GM12878 (cell line): ENCODE results near the gene AGBL4. TPM values are rescaled to one million over a fixed set of nuclear protein-coding genes. Genes with fewer than 3 reads are reported as not detected.

Experiments
- ATAC-seq: fragments of 200-7000 bp; cut with Tn5 transposase; 3 replicates; pipeline ENCODE4 v1.9.1; 2020; ENCODE audit warnings: mild to moderate bottlenecking, moderate library complexity
- BruUV-seq: library from RNA; stranded (reverse); fragments of 400-500 nt; replicated peaks from 2 replicates; lab custom pipeline; 2021; lab: Mats Ljungman, UMichigan
- CTCF ChIA-PET: fragments of 300-600 bp; sonication (Branson Sonifier 250); formaldehyde crosslinking; extraction: SDS; loops from one replicate; lab custom pipeline; 2021; ENCODE audit warnings: inconsistent platforms; lab: Yijun Ruan, JAX
- POLR2A ChIA-PET: fragments of 350-600 bp; formaldehyde crosslinking; extraction: SDS; loops from one replicate; lab custom pipeline; 2021; ENCODE audit warnings: inconsistent platforms; lab: Charles Lee
- RAD21 ChIA-PET: fragments of 300-600 bp; sonication (Branson Sonifier 250); formaldehyde crosslinking; loops from one replicate; lab custom pipeline; 2023; ENCODE audit warnings: antibody characterized with exemption; ENCODE audit not compliant: unreplicated experiment; lab: Charles Lee
- SMC1A ChIA-PET: fragments of 300-600 bp; sonication (Branson Sonifier 250); formaldehyde crosslinking; loops from one replicate; lab custom pipeline; 2023; ENCODE audit not compliant: unreplicated experiment, uncharacterized antibody; lab: Charles Lee
- DNase-seq: peaks from one replicate; pipeline ENCODE4 v3.0.0-alpha.2; 2011; ENCODE audit warnings: low read depth, low spot score
- FAIRE-seq: peaks from 3 replicates; lab custom pipeline; 2011; peaks lifted over from hg19 to GRCh38; lab: Jason Lieb, UNC
- H2AFZ ChIP-seq: 2 replicates; pipeline ENCODE4 v1.6.0; 2011; ENCODE audit warnings: low read depth, low read length, control low read depth; ENCODE audit not compliant: control insufficient read depth
- H3K27ac ChIP-seq: 2 replicates; pipeline ENCODE4 v1.5.1; 2011; ENCODE audit warnings: control low read depth; ENCODE audit not compliant: control insufficient read depth, insufficient read depth
- H3K27me3 ChIP-seq, 2 experiments: replicated peaks in 1 of 2; 2 replicates each; pipeline versions ENCODE4 v1.6.0 to v1.6.1; 2011; ENCODE audit warnings: low read length in 1 of 2; ENCODE audit not compliant: control insufficient read depth in 2 of 2, insufficient read depth in 2 of 2
- H3K36me3 ChIP-seq, 2 experiments: 2 replicates each; pipeline ENCODE4 v1.5.1; 2011; ENCODE audit warnings: low read length in 1 of 2; ENCODE audit not compliant: control insufficient read depth in 2 of 2, insufficient read depth in 2 of 2
- H3K4me1 ChIP-seq: 2 replicates; pipeline ENCODE4 v1.6.1; 2011; ENCODE audit warnings: mild to moderate bottlenecking, low read length, moderate library complexity, mixed read lengths; ENCODE audit not compliant: control insufficient read depth, insufficient read depth
- H3K4me2 ChIP-seq: 2 replicates; pipeline ENCODE4 v1.6.0; 2011; ENCODE audit warnings: control low read depth; ENCODE audit not compliant: control insufficient read depth, insufficient read depth
- H3K4me3 ChIP-seq: fragments of 200-600 bp; sonication (generic); 2 replicates; pipeline ENCODE4 v1.5.1; 2016
- H3K79me2 ChIP-seq: 2 replicates; pipeline ENCODE4 v1.6.0; 2011; ENCODE audit warnings: low read length; ENCODE audit not compliant: control insufficient read depth, insufficient read depth
- H3K9ac ChIP-seq: 2 replicates; pipeline ENCODE4 v1.8.0; 2011; ENCODE audit warnings: low read length, control low read depth, mixed read lengths; ENCODE audit not compliant: control insufficient read depth, insufficient read depth
- H3K9me3 ChIP-seq: replicated peaks from 3 replicates; pipeline ENCODE4 v1.5.1; 2011; ENCODE audit warnings: mild to moderate bottlenecking, low read length; ENCODE audit not compliant: control insufficient read depth, insufficient read depth
- H4K20me1 ChIP-seq: 2 replicates; pipeline ENCODE4 v1.6.0; 2011; ENCODE audit not compliant: control insufficient read depth, insufficient read depth
- BACH1 ChIP-seq: fragments of 450-650 bp; IDR thresholded peaks from 2 replicates; pipeline ENCODE4 v1.6.1; 2017; ENCODE audit warnings: mild to moderate bottlenecking, borderline replicate concordance
- JUNB ChIP-seq: IDR thresholded peaks from 2 replicates; pipeline ENCODE4 v1.6.1; 2016; ENCODE audit warnings: antibody characterized with exemption, mild to moderate bottlenecking
- KDM1A ChIP-seq: fragments of 200-600 bp; sonication (generic); IDR thresholded peaks from 2 replicates; pipeline ENCODE4 v1.6.1; 2016; ENCODE audit warnings: borderline replicate concordance
- SMARCA5 ChIP-seq: fragments of 450-650 bp; IDR thresholded peaks from 2 replicates; pipeline ENCODE4 v1.6.1; 2017; ENCODE audit warnings: mild to moderate bottlenecking
- SREBF2 ChIP-seq: IDR thresholded peaks from 2 replicates; pipeline ENCODE4 v1.6.1; 2012; ENCODE audit warnings: mild to moderate bottlenecking, low read length
- TCF3 ChIP-seq: IDR thresholded peaks from 2 replicates; pipeline ENCODE4 v1.6.1; 2012; ENCODE audit warnings: low read depth, mild to moderate bottlenecking, low read length, borderline replicate concordance; ENCODE audit not compliant: insufficient read depth
- ZNF384 ChIP-seq: IDR thresholded peaks from 2 replicates; pipeline ENCODE4 v1.6.1; 2012; ENCODE audit warnings: low read depth, mild to moderate bottlenecking, low read length, improper control_type of control experiment, borderline replicate concordance
- ZNF622 ChIP-seq: fragments of 450-650 bp; IDR thresholded peaks from 2 replicates; pipeline ENCODE4 v1.6.1; 2017; ENCODE audit warnings: mild to moderate bottlenecking, inconsistent platforms
- WGBS: methylation state at CpG from one replicate; pipeline ENCODE4 v1.1.6; 2016; ENCODE audit warnings: low lambda C conversion rate; ENCODE audit not compliant: insufficient replicate concordance, insufficient coverage; ENCODE audit errors: missing lambda C conversion rate; 5-methylcytosine and 5-hydroxymethylcytosine counted together
- in situ Hi-C: fragments of 300-500 bp; cut with MboI; formaldehyde crosslinking; loops from 9 replicates; pipeline ENCODE4 v1.14.3; 2018; ENCODE audit warnings: mixed read lengths
- intact Hi-C: fragments of 100-400 bp; cut with micrococcal nuclease; formaldehyde crosslinking; loops from one replicate; pipeline ENCODE4 v1.14.2; 2022; ENCODE audit not compliant: unreplicated experiment
- polyA plus RNA-seq, 11 experiments: library from polyadenylated mRNA; depleted of rRNA in 4 of 11; unstranded in 6 of 11; stranded (reverse) in 5 of 11; fragments of >200 nt; fragmentation: Nextera tagmentation in 4 of 11; fragmentation: Illumina TruSeq in 1 of 11; extraction: Ambion mirVana in 4 of 11; extraction: Trizol in 1 of 11; gene quantifications; 1 replicate in 1 of 11; 2 replicates in 10 of 11; pipeline versions ENCODE4 v1.2.1 to v1.2.3, GENCODE V29; 2011 to 2016; ENCODE audit warnings: inconsistent platforms in 2 of 11, missing spikeins in 2 of 11, low read depth in 1 of 11
- total RNA-seq, 4 experiments: library from RNA; depleted of rRNA in 3 of 4; stranded (reverse); fragments of >200 nt in 3 of 4; fragmentation: Illumina TruSeq in 1 of 4; extraction: Trizol in 1 of 4; gene quantifications; 2 replicates each; pipeline versions ENCODE4 v1.2.1 to v1.2.3, GENCODE V29; 2013 to 2021
- TF ChIP-seq, protein P1 (sequence below): fragments of 450-650 bp; IDR thresholded peaks from 2 replicates; pipeline ENCODE4 v1.6.1; 2017; ENCODE audit warnings: low read depth, mild to moderate bottlenecking, moderate library complexity
- TF ChIP-seq, protein P2 (sequence below): fragments of 450-650 bp; IDR thresholded peaks from 2 replicates; pipeline ENCODE4 v1.6.1; 2017; ENCODE audit warnings: mild to moderate bottlenecking, low read depth, inconsistent platforms; ENCODE audit not compliant: poor library complexity, severe bottlenecking
- TF ChIP-seq, protein P3 (sequence below): fragments of 450-650 bp; IDR thresholded peaks from 2 replicates; pipeline ENCODE4 v1.6.1; 2017; ENCODE audit warnings: antibody characterized with exemption, mild to moderate bottlenecking, moderate library complexity

Gene AGBL4
- total and polyA plus RNA-seq, 10 of the 15 experiments (the other 5 are each of a cell fraction or from before 2014, with no cell fraction given) = 0.31 TPM; not detected in 9

DNA sequence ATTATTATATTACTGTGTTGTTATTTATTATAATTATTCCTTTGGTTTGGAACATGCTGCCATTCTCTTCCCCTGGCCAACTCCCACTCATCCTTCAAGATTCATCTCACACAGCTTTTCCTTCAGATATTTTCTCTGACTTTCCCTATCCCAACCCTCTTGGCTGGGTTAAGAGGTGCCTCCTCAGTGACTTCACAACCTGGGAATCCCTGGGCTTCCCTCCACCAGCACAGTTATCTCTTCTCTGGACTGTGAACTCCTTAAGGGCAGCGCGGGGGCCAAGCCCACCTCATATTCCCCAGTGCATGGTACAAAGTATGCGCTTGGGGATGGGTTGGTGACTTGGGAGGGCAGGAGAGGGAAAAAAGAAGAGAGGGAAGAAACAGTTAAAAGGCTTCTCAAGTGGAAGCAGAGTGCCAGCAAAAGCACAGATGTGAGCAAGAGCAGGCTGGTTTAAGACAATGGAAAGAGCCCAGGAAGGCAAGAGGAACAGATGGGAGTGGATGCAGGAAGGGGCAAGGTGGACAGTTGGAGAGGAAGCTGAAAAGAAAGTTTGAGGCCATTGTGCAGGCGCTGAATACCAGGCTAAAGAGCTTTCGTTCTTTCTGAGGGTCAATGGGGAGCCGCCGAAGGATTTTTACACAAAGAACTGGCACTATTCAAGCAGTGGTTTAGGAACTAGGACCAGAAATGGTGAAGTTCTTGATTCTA lies 1379.4 kb downstream of the AGBL4 start:
- WGBS = 35% methylated on average over 7 of the region's 7 CpGs
- ChIA-PET CTCF (no interaction called here), RAD21 (no interaction called here), POLR2A (no interaction called here), SMC1A (interaction anchor here (0.8 kb wide), 1 partner anchor 15 kb away, joined by 3 read pairs; no protein-coding TSS in a partner anchor)
- Histone ChIP-seq H3K27me3 (no peaks in the 10 kb centered on the region; a peak in 1 of 4 replicates), H3K9ac (no peak overlapping the region), H3K4me2 (no peak overlapping the region), H3K4me3 (no peak overlapping the region), H3K27ac (no peak overlapping the region), H3K79me2 (no peaks in the 10 kb centered on the region), H2AFZ (no peak overlapping the region), H3K4me1 (no peaks in the 10 kb centered on the region), H3K9me3 (no peaks in the 10 kb centered on the region), H3K36me3 (no peaks in the 10 kb centered on the region), H4K20me1 (no peaks in the 10 kb centered on the region)
- TF ChIP-seq JUNB (no peak), KDM1A (no peak), ZNF622 (no peak), SREBF2 (no peak), TCF3 (no peak)
- FAIRE-seq (no peak), DNase-seq (no peak), ATAC-seq (no peak)
- intact Hi-C loops = no loop called here
- in situ Hi-C loops = no loop called here
- BruUV-seq = no TSS peak

DNA sequence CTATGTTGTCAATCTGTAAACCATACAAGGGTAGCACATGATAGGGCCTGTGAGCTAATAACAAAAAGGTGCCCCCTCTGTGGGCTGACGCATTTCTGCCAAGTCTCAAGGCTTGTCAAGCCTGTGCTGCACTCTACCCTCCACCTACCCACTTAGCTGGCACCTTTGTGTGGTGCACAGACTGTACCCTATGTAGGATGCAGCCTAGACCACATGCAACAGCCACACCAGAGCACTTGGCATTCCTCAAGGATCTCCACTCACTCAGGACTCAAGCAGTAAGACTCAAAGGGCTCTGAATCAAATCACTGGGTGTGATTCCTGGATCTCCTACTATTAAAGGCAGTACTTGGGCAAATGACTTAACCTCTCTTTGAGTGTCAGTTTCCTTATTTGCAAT lies 1380.6 kb downstream of the AGBL4 start:
- intact Hi-C loops = no loop called here
- WGBS = 21% methylated on average over 1 of the region's 1 CpG
- ATAC-seq (no peak), FAIRE-seq (no peak), DNase-seq (no peak)
- H2AFZ ChIP-seq = no peak overlapping the region
- RAD21 ChIA-PET = no interaction called here
- no peaks in the 10 kb centered on the region for H3K9me3 ChIP-seq
- no peaks in the 10 kb centered on the region; a peak in 1 of 4 replicates for H3K27me3 ChIP-seq
- CTCF ChIA-PET = no interaction called here
- H4K20me1 ChIP-seq = no peaks in the 10 kb centered on the region
- no TSS peak for BruUV-seq
- no peaks in the 10 kb centered on the region for H3K4me1 ChIP-seq
- in situ Hi-C loops = no loop called here
- POLR2A ChIA-PET = no interaction called here
- SMC1A ChIA-PET = no interaction called here
- no peak overlapping the region for H3K9ac ChIP-seq
- no peak overlapping the region for H3K27ac ChIP-seq
- no peaks in the 10 kb centered on the region for H3K36me3 ChIP-seq
- no peaks in the 10 kb centered on the region for H3K79me2 ChIP-seq
- no peak overlapping the region for H3K4me2 ChIP-seq
- H3K4me3 ChIP-seq = no peak overlapping the region
- TF ChIP-seq ZNF384 = no peak
- TF ChIP-seq, protein P1, sequence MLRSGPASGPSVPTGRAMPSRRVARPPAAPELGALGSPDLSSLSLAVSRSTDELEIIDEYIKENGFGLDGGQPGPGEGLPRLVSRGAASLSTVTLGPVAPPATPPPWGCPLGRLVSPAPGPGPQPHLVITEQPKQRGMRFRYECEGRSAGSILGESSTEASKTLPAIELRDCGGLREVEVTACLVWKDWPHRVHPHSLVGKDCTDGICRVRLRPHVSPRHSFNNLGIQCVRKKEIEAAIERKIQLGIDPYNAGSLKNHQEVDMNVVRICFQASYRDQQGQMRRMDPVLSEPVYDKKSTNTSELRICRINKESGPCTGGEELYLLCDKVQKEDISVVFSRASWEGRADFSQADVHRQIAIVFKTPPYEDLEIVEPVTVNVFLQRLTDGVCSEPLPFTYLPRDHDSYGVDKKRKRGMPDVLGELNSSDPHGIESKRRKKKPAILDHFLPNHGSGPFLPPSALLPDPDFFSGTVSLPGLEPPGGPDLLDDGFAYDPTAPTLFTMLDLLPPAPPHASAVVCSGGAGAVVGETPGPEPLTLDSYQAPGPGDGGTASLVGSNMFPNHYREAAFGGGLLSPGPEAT = no peak
- TF ChIP-seq, protein P2, sequence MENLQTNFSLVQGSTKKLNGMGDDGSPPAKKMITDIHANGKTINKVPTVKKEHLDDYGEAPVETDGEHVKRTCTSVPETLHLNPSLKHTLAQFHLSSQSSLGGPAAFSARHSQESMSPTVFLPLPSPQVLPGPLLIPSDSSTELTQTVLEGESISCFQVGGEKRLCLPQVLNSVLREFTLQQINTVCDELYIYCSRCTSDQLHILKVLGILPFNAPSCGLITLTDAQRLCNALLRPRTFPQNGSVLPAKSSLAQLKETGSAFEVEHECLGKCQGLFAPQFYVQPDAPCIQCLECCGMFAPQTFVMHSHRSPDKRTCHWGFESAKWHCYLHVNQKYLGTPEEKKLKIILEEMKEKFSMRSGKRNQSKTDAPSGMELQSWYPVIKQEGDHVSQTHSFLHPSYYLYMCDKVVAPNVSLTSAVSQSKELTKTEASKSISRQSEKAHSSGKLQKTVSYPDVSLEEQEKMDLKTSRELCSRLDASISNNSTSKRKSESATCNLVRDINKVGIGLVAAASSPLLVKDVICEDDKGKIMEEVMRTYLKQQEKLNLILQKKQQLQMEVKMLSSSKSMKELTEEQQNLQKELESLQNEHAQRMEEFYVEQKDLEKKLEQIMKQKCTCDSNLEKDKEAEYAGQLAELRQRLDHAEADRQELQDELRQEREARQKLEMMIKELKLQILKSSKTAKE = no peak
- TF ChIP-seq, protein P3, sequence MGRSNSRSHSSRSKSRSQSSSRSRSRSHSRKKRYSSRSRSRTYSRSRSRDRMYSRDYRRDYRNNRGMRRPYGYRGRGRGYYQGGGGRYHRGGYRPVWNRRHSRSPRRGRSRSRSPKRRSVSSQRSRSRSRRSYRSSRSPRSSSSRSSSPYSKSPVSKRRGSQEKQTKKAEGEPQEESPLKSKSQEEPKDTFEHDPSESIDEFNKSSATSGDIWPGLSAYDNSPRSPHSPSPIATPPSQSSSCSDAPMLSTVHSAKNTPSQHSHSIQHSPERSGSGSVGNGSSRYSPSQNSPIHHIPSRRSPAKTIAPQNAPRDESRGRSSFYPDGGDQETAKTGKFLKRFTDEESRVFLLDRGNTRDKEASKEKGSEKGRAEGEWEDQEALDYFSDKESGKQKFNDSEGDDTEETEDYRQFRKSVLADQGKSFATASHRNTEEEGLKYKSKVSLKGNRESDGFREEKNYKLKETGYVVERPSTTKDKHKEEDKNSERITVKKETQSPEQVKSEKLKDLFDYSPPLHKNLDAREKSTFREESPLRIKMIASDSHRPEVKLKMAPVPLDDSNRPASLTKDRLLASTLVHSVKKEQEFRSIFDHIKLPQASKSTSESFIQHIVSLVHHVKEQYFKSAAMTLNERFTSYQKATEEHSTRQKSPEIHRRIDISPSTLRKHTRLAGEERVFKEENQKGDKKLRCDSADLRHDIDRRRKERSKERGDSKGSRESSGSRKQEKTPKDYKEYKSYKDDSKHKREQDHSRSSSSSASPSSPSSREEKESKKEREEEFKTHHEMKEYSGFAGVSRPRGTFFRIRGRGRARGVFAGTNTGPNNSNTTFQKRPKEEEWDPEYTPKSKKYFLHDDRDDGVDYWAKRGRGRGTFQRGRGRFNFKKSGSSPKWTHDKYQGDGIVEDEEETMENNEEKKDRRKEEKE = no peak
- no peak for TF ChIP-seq BACH1
- no peak for TF ChIP-seq SMARCA5
